Calu3 (cell line): ENCODE results near the gene ZEB2. TPM values are rescaled to one million over a fixed set of nuclear protein-coding genes. Genes with fewer than 3 reads are reported as not detected.

Experiments used
- BruUV-seq: library from RNA; stranded (reverse); fragments of 400-500 nt; replicated peaks from 2 replicates; lab custom pipeline; 2021; lab: Mats Ljungman, UMichigan
- CTCF ChIA-PET: fragments of 300-600 bp; sonication (Branson Sonifier 250); formaldehyde crosslinking; loops from one replicate; lab custom pipeline; 2022; ENCODE audit warnings: antibody characterized with exemption; lab: Charles Lee
- DNase-seq: peaks from one replicate; pipeline ENCODE4 v3.0.0; 2022
- H3K27ac Mint-ChIP-seq: one replicate; pipeline ENCODE4 v1.8.0; 2022; ENCODE audit warnings: mixed read lengths; ENCODE audit not compliant: unreplicated experiment
- H3K27me3 Mint-ChIP-seq: one replicate; pipeline ENCODE4 v1.8.0; 2022; ENCODE audit warnings: mixed read lengths; ENCODE audit not compliant: unreplicated experiment
- H3K36me3 Mint-ChIP-seq: one replicate; pipeline ENCODE4 v1.8.0; 2022; ENCODE audit warnings: mild to moderate bottlenecking, moderate library complexity, mixed read lengths; ENCODE audit not compliant: insufficient read depth, unreplicated experiment
- H3K4me1 Mint-ChIP-seq: one replicate; pipeline ENCODE4 v1.8.0; 2022; ENCODE audit warnings: mild to moderate bottlenecking, low read depth, mixed read lengths; ENCODE audit not compliant: unreplicated experiment
- H3K4me3 Mint-ChIP-seq: one replicate; pipeline ENCODE4 v1.8.0; 2022; ENCODE audit warnings: mild to moderate bottlenecking, low read depth, moderate library complexity, mixed read lengths; ENCODE audit not compliant: unreplicated experiment
- H3K9me3 Mint-ChIP-seq: one replicate; pipeline ENCODE4 v1.8.0; 2022; ENCODE audit warnings: low read depth, mixed read lengths; ENCODE audit not compliant: unreplicated experiment
- CTCF ChIP-seq: fragments of 200-600 bp; IDR thresholded peaks from one replicate; pipeline ENCODE4 v1.8.0; 2022; ENCODE audit warnings: antibody characterized with exemption; ENCODE audit not compliant: unreplicated experiment
- intact Hi-C: fragments of 100-400 bp; cut with micrococcal nuclease; formaldehyde crosslinking; loops from one replicate; pipeline ENCODE4 v1.10.0; 2022; ENCODE audit not compliant: unreplicated experiment
- total RNA-seq: library from RNA; stranded (reverse); gene quantifications from 2 replicates; pipeline ENCODE4 v1.2.3, GENCODE V29; 2022

The ZEB2 gene
- total RNA-seq, 1 experiment from 2014 or later, result 0.97 TPM

DNA sequence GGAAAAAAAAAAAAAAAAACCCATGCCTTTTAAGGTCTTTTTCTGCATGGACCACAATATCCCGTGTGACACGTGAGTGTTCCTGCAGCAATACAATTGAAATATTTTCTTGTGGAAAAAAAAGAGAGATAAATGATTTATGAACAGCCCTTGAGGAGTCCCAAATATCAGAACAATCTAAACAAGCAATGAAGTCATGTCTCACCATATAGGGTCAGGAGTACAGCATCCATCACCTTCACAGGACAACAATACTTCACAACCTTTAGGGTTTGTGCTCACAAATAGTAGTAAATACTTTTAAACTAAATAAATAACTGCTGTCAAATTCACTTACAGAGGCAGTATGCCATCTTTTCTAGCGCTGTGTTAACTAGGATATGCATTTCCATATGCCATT, 87.9 kb downstream of the ZEB2 start:
- intact Hi-C loops, result no loop called here
- H3K27me3 Mint-ChIP-seq, result no peaks in the 10 kb centered on the region

DNA sequence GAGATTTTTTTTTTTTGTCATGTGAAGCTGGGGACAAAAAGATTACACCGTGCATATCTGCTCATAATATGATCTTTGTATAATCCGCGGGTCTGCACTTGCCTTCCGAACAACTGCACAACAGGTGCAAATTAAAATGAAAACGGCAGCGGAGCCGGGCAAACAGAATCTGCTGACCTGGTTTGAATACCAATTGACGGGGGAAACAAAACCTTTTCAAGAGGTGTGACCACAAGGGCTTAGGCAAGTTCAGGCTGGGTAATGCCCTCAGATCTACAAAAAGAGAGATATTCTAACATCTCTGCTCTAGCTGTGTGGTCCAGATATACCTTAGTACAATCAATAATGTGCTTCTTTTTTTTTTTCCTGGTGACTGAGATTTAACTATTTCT, 88.5 kb downstream of the ZEB2 start:
- no peak overlapping the region for H3K4me3 Mint-ChIP-seq
- H3K27me3 Mint-ChIP-seq, result no peaks in the 10 kb centered on the region
- no peaks in the 10 kb centered on the region for H3K36me3 Mint-ChIP-seq
- no TSS peak for BruUV-seq
- H3K4me1 Mint-ChIP-seq, result no peaks in the 10 kb centered on the region
- H3K9me3 Mint-ChIP-seq, result no peaks in the 10 kb centered on the region
- TF ChIP-seq CTCF, result no peak
- CTCF ChIA-PET, result interaction anchor here (0.7 kb wide), 1 partner anchor 1959 kb away, joined by 4 read pairs; no protein-coding TSS in a partner anchor
- no peak overlapping the region for H3K27ac Mint-ChIP-seq
- intact Hi-C loops, result no loop called here
- no peak for DNase-seq

More for the DNA sequence above, 87.9 kb downstream of the ZEB2 start:
- Mint-ChIP-seq H3K9me3 (no peaks in the 10 kb centered on the region), H3K4me3 (no peak overlapping the region), H3K27ac (no peak overlapping the region), H3K4me1 (no peaks in the 10 kb centered on the region), H3K36me3 (no peaks in the 10 kb centered on the region)
- BruUV-seq, result no TSS peak
- TF ChIP-seq CTCF, result no peak
- DNase-seq, result no peak
- CTCF ChIA-PET, result interaction anchor here (0.7 kb wide), 1 partner anchor 1959 kb away, joined by 4 read pairs; no protein-coding TSS in a partner anchor

GRCh38 chr2:144430722-144431391, 89.1 kb downstream of the ZEB2 start:
- TF ChIP-seq CTCF, result no peak
- H3K27me3 Mint-ChIP-seq, result no peaks in the 10 kb centered on the region
- no peaks in the 10 kb centered on the region for H3K4me1 Mint-ChIP-seq
- no peak overlapping the region for H3K4me3 Mint-ChIP-seq
- no peaks in the 10 kb centered on the region for H3K36me3 Mint-ChIP-seq
- intact Hi-C loops, result no loop called here
- no peak for DNase-seq
- CTCF ChIA-PET, result no interaction called here
- H3K27ac Mint-ChIP-seq, result no peak overlapping the region
- no TSS peak for BruUV-seq
- no peaks in the 10 kb centered on the region for H3K9me3 Mint-ChIP-seq

DNA sequence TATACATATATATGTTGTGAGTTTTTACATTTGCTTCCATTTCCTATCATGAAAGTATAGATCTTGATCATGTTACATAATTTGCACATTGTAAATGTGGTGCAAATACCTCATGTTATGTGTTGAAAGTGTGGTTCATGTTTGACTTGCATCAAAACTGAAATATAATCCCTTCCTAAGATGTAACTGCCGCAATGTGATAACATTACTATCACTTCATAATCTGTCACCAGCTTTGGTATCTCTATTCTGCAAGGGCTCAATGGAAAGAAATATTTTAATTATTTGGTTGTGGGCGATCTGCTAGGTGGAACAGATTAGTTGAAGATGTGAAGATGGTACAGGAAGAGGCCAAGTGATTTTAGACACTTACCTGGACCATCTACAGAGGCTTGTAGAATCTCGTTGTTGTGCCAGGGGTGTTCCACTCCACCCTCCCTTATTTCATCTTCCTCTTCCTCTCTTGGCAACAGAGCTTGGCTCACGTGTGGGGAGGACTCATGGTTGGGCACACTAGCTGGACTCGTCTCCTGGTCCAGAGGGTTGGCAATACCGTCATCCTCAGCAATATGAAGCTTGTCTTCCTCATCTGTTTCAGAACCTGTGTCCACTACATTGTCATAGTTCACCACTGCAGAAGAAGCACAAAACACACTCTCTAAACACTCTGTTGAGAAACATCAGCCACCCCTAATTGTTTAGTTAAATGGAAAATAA, 90.4 kb downstream of the ZEB2 start:
- H3K36me3 Mint-ChIP-seq, result no peaks in the 10 kb centered on the region
- CTCF ChIA-PET, result no interaction called here
- intact Hi-C loops, result no loop called here
- BruUV-seq, result no TSS peak
- no peak overlapping the region for H3K4me3 Mint-ChIP-seq
- no peaks in the 10 kb centered on the region for H3K27me3 Mint-ChIP-seq
- no peak for TF ChIP-seq CTCF
- no peaks in the 10 kb centered on the region for H3K4me1 Mint-ChIP-seq
- no peaks in the 10 kb centered on the region for H3K9me3 Mint-ChIP-seq
- DNase-seq, result no peak
- H3K27ac Mint-ChIP-seq, result no peak overlapping the region
